ENCODE measurements around the gene ITPRID1. TPM values are rescaled to one million over a fixed set of nuclear protein-coding genes. Genes with fewer than 3 reads are reported as not detected.

The ITPRID1 gene
- total and polyA plus RNA-seq, 2 of the 8 experiments (the other 6 are each of a cell fraction or from before 2014, with no cell fraction given), result 0.09 to 0.47 TPM

- no peak overlapping the region for H3K14ac ChIP-seq (ENCODE audit: insufficient read length)
- ChIA-PET CTCF (ENCODE audit: partially characterized antibody) (interaction anchor here (0.9 to 1.3 kb wide), 2 partner anchors 28 to 131 kb away, joined by 3 read pairs; no protein-coding TSS in a partner anchor), POLR2A (ENCODE audit: partially characterized antibody) (no interaction called here)
- H3K9ac ChIP-seq (replicated peaks in 1 of 4; ENCODE audit: extremely low read depth in 1 of 4, low read depth in 3 of 4, low read length in 3 of 4), result no peak overlapping the region
- no peak overlapping the region for H2BK15ac ChIP-seq (ENCODE audit: low read length)
- no peak overlapping the region for H2BK20ac ChIP-seq (ENCODE audit: low read length)
- H3K4me1 ChIP-seq (replicated peaks in 1 of 4; ENCODE audit: control insufficient read depth in 3 of 4, insufficient read depth in 4 of 4, low read length in 3 of 4), result peaks cover 0 to 8% (median 7%) of the 10 kb centered on the region in 4 experiments; a peak in 3 of 7 replicates
- H3K18ac ChIP-seq (ENCODE audit: extremely low read depth, low read length), result no peak overlapping the region
- no peak for FAIRE-seq
- no peak for DNase-seq (ENCODE audit: low read depth in 1 of 2, low spot score in 2 of 2)
- no peak overlapping the region for H2BK12ac ChIP-seq (ENCODE audit: low read depth, low read length)
- no peaks in the 10 kb centered on the region for H3K79me2 ChIP-seq (ENCODE audit: control insufficient read depth in 1 of 2, insufficient read depth in 2 of 2, low read length in 2 of 2)
- H2AK5ac ChIP-seq (ENCODE audit: low read depth, low read length), result no peak overlapping the region
- no peak overlapping the region for H2AFZ ChIP-seq (ENCODE audit: low read length)
- no peak overlapping the region for H3K23ac ChIP-seq (ENCODE audit: insufficient read length)
- H3K4me2 ChIP-seq (ENCODE audit: insufficient read depth in 1 of 2, low read depth in 2 of 2, low read length in 2 of 2), result no peak overlapping the region
- no peak overlapping the region for H4K8ac ChIP-seq (ENCODE audit: extremely low read depth, insufficient read depth, low read length)
- H3K56ac ChIP-seq (replicated peaks; ENCODE audit: insufficient read length, low read depth, low read length), result no peak overlapping the region
- H4K5ac ChIP-seq (ENCODE audit: insufficient read length, low read depth, low read length), result no peak overlapping the region
- no peaks in the 10 kb centered on the region for H3K27me3 ChIP-seq (replicated peaks in 1 of 4; ENCODE audit: control insufficient read depth in 3 of 4, extremely low read depth in 1 of 4, insufficient read depth in 3 of 4, low read length in 3 of 4)
- no peak overlapping the region for H3K4ac ChIP-seq (replicated peaks; ENCODE audit: insufficient read length, low read depth, low read length)
- no peak overlapping the region for H3K4me3 ChIP-seq (ENCODE audit: extremely low read depth in 1 of 4, insufficient read depth in 2 of 4, low read depth in 3 of 4, low read length in 4 of 4)
- no peak overlapping the region for H4K91ac ChIP-seq (replicated peaks; ENCODE audit: insufficient read length, low read length)
- H2BK120ac ChIP-seq (replicated peaks; ENCODE audit: low read depth, low read length), result no peak overlapping the region
- H2BK5ac ChIP-seq (ENCODE audit: low read depth, low read length), result no peak overlapping the region
- WGBS, 2 experiments (ENCODE audit: extremely low coverage in 1 of 2, insufficient coverage in 1 of 2, insufficient read length in 1 of 2, insufficient replicate concordance in 2 of 2, low coverage in 1 of 2, low lambda C conversion rate in 2 of 2, missing lambda C conversion rate in 1 of 2), result 67% methylated on average over 3 of the region's 3 CpGs; no CpG with 5 or more reads in 1 of the 2 experiments
- H3K27ac ChIP-seq (ENCODE audit: low read depth, low read length), result no peak overlapping the region
- H3K9me3 ChIP-seq (ENCODE audit: insufficient read depth in 2 of 2, low read depth in 1 of 2, low read length in 1 of 2), result no peaks in the 10 kb centered on the region
- no peaks in the 10 kb centered on the region for H3K79me1 ChIP-seq (ENCODE audit: low read depth, low read length)
- H4K20me1 ChIP-seq (replicated peaks in 1 of 2; ENCODE audit: control insufficient read depth in 1 of 2, insufficient read depth in 2 of 2, low read length in 2 of 2), result no peaks in the 10 kb centered on the region
- no peaks in the 10 kb centered on the region for H3K23me2 ChIP-seq (ENCODE audit: low read depth, low read length)
- no peak for TF ChIP-seq EP300 (IDR thresholded peaks at IDR 0.05; ENCODE audit: borderline replicate concordance in 1 of 2, low read depth in 2 of 2, low read length in 2 of 2)
- TF ChIP-seq TAF1 (IDR thresholded peaks at IDR 0.05; ENCODE audit: low read depth, low read length), result no peak
- TF ChIP-seq MAFK (IDR thresholded peaks at IDR 0.05; ENCODE audit: low read depth, low read length), result no peak
- TF ChIP-seq NANOG (IDR thresholded peaks at IDR 0.05; ENCODE audit: insufficient read depth, low read depth, low read length, poor library complexity, severe bottlenecking), result no peak
- no peak for TF ChIP-seq SIRT6 (IDR thresholded peaks at IDR 0.05; ENCODE audit: low read length)
- no peak for TF ChIP-seq ATF3 (IDR thresholded peaks at IDR 0.05; ENCODE audit: insufficient read depth, low read depth, low read length)
- TF ChIP-seq JUN (IDR thresholded peaks at IDR 0.05; ENCODE audit: low read depth, low read length), result no peak
- no peaks in the 10 kb centered on the region for H3K36me3 ChIP-seq (ENCODE audit: control insufficient read depth in 2 of 4, insufficient read depth in 4 of 4, low read length in 3 of 4)
Observed at GRCh38 chr7:31497516-31497915, 16.4 kb upstream of the ITPRID1 start.
